Calu3 (cell line): ENCODE results near the gene SYNE1. TPM values are rescaled to one million over a fixed set of nuclear protein-coding genes. Genes with fewer than 3 reads are reported as not detected.

ENCODE experiments used
- BruUV-seq: library from RNA; stranded (reverse); fragments of 400-500 nt; replicated peaks from 2 replicates; lab custom pipeline; 2021; lab: Mats Ljungman, UMichigan
- CTCF ChIA-PET: fragments of 300-600 bp; sonication (Branson Sonifier 250); formaldehyde crosslinking; loops from one replicate; lab custom pipeline; 2022; ENCODE audit warnings: antibody characterized with exemption; lab: Charles Lee
- DNase-seq: peaks from one replicate; pipeline ENCODE4 v3.0.0; 2022
- H3K27ac Mint-ChIP-seq: one replicate; pipeline ENCODE4 v1.8.0; 2022; ENCODE audit warnings: mixed read lengths; ENCODE audit not compliant: unreplicated experiment
- H3K27me3 Mint-ChIP-seq: one replicate; pipeline ENCODE4 v1.8.0; 2022; ENCODE audit warnings: mixed read lengths; ENCODE audit not compliant: unreplicated experiment
- H3K36me3 Mint-ChIP-seq: one replicate; pipeline ENCODE4 v1.8.0; 2022; ENCODE audit warnings: mild to moderate bottlenecking, moderate library complexity, mixed read lengths; ENCODE audit not compliant: insufficient read depth, unreplicated experiment
- H3K4me1 Mint-ChIP-seq: one replicate; pipeline ENCODE4 v1.8.0; 2022; ENCODE audit warnings: mild to moderate bottlenecking, low read depth, mixed read lengths; ENCODE audit not compliant: unreplicated experiment
- H3K4me3 Mint-ChIP-seq: one replicate; pipeline ENCODE4 v1.8.0; 2022; ENCODE audit warnings: mild to moderate bottlenecking, low read depth, moderate library complexity, mixed read lengths; ENCODE audit not compliant: unreplicated experiment
- H3K9me3 Mint-ChIP-seq: one replicate; pipeline ENCODE4 v1.8.0; 2022; ENCODE audit warnings: low read depth, mixed read lengths; ENCODE audit not compliant: unreplicated experiment
- intact Hi-C: fragments of 100-400 bp; cut with micrococcal nuclease; formaldehyde crosslinking; loops from one replicate; pipeline ENCODE4 v1.10.0; 2022; ENCODE audit not compliant: unreplicated experiment
- total RNA-seq: library from RNA; stranded (reverse); gene quantifications from 2 replicates; pipeline ENCODE4 v1.2.3, GENCODE V29; 2022
- TF ChIP-seq, protein P1 (sequence below): fragments of 200-600 bp; IDR thresholded peaks from one replicate; pipeline ENCODE4 v1.8.0; 2022; ENCODE audit warnings: antibody characterized with exemption; ENCODE audit not compliant: unreplicated experiment

The SYNE1 gene
- total RNA-seq, 1 experiment from 2014 or later: 28.1 TPM

DNA sequence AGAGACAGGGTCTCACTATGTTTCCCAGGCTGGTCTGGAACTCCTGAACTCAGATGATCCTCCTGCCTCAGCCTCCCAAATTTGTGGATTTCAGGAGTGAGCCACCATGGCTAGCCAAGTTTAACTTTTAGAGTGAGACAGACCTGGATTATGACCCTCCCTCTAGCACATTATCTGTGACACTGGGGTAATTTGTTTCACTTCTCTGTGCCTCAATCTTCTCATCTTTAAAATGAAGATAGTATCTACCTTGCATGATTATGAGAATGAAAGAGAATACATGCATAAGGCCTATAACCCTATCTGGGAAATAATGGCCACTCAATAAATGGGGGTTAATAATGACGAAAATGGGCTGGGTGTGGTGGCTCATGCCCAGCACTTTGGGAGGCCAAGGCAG is 373.6 kb downstream of the SYNE1 start:
- peaks cover 8% of the 10 kb centered on the region for H3K9me3 Mint-ChIP-seq
- CTCF ChIA-PET: no interaction called here
- DNase-seq: no peak
- intact Hi-C loops: no loop called here
- H3K4me1 Mint-ChIP-seq: no peaks in the 10 kb centered on the region
- peaks cover 5% of the 10 kb centered on the region for H3K36me3 Mint-ChIP-seq
- H3K4me3 Mint-ChIP-seq: no peak overlapping the region
- H3K27ac Mint-ChIP-seq: no peak overlapping the region
- BruUV-seq: no TSS peak
- TF ChIP-seq, protein P1, sequence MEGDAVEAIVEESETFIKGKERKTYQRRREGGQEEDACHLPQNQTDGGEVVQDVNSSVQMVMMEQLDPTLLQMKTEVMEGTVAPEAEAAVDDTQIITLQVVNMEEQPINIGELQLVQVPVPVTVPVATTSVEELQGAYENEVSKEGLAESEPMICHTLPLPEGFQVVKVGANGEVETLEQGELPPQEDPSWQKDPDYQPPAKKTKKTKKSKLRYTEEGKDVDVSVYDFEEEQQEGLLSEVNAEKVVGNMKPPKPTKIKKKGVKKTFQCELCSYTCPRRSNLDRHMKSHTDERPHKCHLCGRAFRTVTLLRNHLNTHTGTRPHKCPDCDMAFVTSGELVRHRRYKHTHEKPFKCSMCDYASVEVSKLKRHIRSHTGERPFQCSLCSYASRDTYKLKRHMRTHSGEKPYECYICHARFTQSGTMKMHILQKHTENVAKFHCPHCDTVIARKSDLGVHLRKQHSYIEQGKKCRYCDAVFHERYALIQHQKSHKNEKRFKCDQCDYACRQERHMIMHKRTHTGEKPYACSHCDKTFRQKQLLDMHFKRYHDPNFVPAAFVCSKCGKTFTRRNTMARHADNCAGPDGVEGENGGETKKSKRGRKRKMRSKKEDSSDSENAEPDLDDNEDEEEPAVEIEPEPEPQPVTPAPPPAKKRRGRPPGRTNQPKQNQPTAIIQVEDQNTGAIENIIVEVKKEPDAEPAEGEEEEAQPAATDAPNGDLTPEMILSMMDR: no peak
- H3K27me3 Mint-ChIP-seq: no peaks in the 10 kb centered on the region

DNA sequence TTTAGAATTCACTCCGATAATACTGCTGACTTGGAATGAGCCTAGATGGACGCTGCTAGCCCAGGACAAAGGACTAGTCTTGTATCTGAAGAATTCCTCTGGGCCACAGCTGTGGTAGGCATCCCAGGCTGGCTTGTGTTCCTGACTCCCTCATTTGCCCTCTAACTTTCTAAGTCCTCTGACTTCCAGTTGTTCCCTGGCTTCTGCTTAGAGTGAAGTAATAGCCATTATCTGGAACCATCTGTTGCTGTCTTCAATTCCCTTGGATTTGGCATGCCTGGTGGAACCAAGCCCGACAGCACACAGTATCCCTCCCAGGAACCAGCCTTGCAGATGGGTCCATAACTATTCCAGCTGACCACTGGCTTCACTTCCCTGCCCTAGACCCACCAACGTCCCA is 376.0 kb downstream of the SYNE1 start:
- Mint-ChIP-seq H3K4me1 (no peaks in the 10 kb centered on the region), H3K4me3 (no peak overlapping the region), H3K9me3 (peaks cover 8% of the 10 kb centered on the region), H3K27ac (no peak overlapping the region), H3K27me3 (no peaks in the 10 kb centered on the region), H3K36me3 (peaks cover 5% of the 10 kb centered on the region)
- intact Hi-C loops: no loop called here
- TF ChIP-seq, protein P1: no peak
- BruUV-seq: no TSS peak
- CTCF ChIA-PET: no interaction called here
- no peak for DNase-seq

DNA sequence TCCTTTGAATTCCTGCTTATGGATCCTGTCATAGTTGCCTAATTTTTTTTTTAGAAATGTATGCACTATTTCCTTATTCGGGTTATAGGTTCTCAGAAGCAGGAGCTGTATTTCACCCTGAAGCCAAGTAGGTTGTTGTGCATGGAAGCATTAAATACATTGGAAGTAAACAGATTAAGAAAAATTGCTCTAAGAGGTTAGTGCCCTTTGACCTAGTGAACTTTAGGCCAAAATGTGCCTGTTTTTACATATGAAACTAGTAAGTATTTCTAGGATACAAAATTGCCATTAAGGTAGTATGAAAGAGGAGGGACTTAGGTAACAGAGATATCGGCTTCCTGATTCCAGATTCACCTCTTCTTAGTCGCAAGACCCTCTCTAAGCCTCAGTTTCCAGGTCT is 377.9 kb downstream of the SYNE1 start:
- Mint-ChIP-seq H3K4me3 (no peak overlapping the region), H3K27ac (no peak overlapping the region), H3K27me3 (no peaks in the 10 kb centered on the region), H3K4me1 (no peaks in the 10 kb centered on the region), H3K36me3 (peaks cover 5% of the 10 kb centered on the region), H3K9me3 (peaks cover 8% of the 10 kb centered on the region)
- BruUV-seq: no TSS peak
- CTCF ChIA-PET: no interaction called here
- TF ChIP-seq, protein P1: no peak
- DNase-seq: no peak
- intact Hi-C loops: no loop called here

DNA sequence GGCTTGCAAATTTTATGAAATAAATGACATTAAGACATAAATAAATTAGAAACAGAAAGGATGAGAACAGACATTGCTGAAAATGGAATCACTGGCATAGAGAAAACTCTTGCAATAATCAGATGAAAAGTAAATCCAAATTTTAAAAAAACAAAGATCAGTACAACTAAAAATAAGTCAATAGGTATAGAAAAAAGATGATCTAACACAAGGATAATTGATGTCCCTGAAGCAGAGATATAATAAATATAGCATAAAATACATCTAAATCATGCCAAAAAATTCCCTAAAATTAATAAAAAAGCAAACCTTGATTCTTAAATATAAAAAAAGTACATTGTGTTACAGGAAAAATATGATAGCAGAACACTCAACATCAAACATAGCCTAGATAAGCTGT is 379.6 kb downstream of the SYNE1 start:
- CTCF ChIA-PET: no interaction called here
- intact Hi-C loops: no loop called here
- H3K9me3 Mint-ChIP-seq: peaks cover 3% of the 10 kb centered on the region
- BruUV-seq: no TSS peak
- no peaks in the 10 kb centered on the region for H3K4me1 Mint-ChIP-seq
- peaks cover 5% of the 10 kb centered on the region for H3K36me3 Mint-ChIP-seq
- DNase-seq: no peak
- no peaks in the 10 kb centered on the region for H3K27me3 Mint-ChIP-seq
- no peak overlapping the region for H3K4me3 Mint-ChIP-seq
- TF ChIP-seq, protein P1: no peak
- no peak overlapping the region for H3K27ac Mint-ChIP-seq

DNA sequence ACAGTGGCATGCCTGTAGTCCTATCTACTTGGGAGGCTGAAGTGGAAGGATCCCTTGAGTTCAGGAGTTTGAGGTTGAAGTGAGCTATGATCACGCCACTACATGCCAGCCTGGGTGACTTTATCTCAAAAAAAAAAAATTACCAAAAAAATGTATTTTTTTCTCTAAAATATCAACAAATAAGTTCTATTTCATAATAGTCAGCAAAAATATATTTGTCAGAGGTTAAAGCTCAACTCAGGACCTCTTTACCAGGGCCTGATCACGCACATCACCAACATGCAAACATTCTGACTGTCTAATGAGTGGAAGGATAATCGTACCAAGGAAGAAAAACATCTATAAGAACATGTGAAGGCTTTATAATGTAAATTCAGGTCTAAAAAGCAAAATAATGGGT is 387.0 kb downstream of the SYNE1 start:
- H3K36me3 Mint-ChIP-seq: no peaks in the 10 kb centered on the region
- no peak overlapping the region for H3K27ac Mint-ChIP-seq
- no peak overlapping the region for H3K4me3 Mint-ChIP-seq
- no peak for DNase-seq
- TF ChIP-seq, protein P1: no peak
- no TSS peak for BruUV-seq
- intact Hi-C loops: no loop called here
- H3K27me3 Mint-ChIP-seq: no peaks in the 10 kb centered on the region
- H3K9me3 Mint-ChIP-seq: no peaks in the 10 kb centered on the region
- H3K4me1 Mint-ChIP-seq: no peaks in the 10 kb centered on the region
- CTCF ChIA-PET: no interaction called here
